ENCODE data around the gene SAMMSON.

DNA sequence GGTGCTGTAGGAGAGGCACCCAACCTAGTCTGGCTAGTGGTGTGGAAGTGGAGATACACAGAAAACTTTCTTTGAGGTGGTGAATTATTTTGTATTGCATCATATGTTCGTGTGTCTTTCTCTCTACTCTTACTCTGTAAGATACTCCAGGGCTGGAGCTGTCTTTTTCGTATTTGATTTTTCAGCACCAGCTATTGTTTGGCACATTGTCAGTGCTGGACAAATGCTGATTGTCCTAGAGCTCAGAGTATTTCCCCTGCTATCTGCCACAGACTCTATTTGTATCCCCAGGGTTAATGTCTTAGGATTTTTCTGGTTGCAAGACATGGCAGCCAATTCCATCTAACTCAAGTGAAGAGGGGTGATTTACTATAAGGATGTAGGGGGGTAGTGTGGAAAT, 110.5 kb downstream of the SAMMSON start:
- TF ChIP-seq, protein P1, sequence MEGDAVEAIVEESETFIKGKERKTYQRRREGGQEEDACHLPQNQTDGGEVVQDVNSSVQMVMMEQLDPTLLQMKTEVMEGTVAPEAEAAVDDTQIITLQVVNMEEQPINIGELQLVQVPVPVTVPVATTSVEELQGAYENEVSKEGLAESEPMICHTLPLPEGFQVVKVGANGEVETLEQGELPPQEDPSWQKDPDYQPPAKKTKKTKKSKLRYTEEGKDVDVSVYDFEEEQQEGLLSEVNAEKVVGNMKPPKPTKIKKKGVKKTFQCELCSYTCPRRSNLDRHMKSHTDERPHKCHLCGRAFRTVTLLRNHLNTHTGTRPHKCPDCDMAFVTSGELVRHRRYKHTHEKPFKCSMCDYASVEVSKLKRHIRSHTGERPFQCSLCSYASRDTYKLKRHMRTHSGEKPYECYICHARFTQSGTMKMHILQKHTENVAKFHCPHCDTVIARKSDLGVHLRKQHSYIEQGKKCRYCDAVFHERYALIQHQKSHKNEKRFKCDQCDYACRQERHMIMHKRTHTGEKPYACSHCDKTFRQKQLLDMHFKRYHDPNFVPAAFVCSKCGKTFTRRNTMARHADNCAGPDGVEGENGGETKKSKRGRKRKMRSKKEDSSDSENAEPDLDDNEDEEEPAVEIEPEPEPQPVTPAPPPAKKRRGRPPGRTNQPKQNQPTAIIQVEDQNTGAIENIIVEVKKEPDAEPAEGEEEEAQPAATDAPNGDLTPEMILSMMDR (conservative IDR thresholded peaks at IDR 0.05 in 1 of 2, IDR thresholded peaks at IDR 0.05 in 1 of 2; ENCODE audit: low read depth in 1 of 2, low read length in 2 of 2), result no peak
- no peak for TF ChIP-seq EZH2 (IDR thresholded peaks at IDR 0.05; ENCODE audit: low read length, missing control alignments)

All from fibroblast of lung (primary cell).